ENCODE results near the gene PSMD10.

The PSMD10 gene

DNA sequence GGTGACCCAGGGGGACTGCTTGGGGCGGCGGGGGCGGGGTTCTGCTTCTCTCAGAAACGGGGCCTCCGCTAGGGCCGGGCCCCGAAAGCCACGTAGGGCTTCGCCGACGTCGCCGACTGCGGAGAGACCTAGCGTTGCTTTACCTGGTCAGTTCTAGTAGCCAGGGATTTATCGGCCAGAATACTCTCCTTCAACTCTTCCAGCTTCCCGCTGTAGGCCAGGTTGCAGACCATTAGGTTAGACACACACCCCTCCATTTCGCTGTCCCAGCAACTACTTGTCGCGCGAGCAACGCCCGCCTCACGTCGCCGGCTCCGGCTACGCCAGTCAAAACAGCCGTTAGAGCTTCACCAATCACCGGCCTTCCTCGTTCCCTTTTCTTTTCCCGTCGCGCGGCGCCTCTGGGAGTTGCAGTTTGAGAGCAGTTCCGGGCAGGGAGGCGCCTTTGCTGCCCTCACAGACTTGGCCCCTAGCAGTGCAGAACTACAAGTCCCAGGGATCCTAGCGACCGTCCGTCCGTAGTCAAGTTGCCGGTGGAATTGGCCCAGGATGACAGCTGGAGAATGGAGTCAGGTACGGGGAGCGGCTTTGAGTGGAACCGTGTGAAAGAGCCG, at the start of gene PSMD10, which contains the start of gene ATG4A:
TSS of gene PSMD10 (minus strand) at position 279 of the 614 bp plus-strand sequence. CDS start at position 257, 22 bp downstream.
TSS of gene ATG4A (plus strand) at position 515 of the 614 bp plus-strand sequence. CDS start at position 564, 49 bp downstream.
- DNase-seq (ENCODE audit: low spot score) = peak; percentile 89

DNA sequence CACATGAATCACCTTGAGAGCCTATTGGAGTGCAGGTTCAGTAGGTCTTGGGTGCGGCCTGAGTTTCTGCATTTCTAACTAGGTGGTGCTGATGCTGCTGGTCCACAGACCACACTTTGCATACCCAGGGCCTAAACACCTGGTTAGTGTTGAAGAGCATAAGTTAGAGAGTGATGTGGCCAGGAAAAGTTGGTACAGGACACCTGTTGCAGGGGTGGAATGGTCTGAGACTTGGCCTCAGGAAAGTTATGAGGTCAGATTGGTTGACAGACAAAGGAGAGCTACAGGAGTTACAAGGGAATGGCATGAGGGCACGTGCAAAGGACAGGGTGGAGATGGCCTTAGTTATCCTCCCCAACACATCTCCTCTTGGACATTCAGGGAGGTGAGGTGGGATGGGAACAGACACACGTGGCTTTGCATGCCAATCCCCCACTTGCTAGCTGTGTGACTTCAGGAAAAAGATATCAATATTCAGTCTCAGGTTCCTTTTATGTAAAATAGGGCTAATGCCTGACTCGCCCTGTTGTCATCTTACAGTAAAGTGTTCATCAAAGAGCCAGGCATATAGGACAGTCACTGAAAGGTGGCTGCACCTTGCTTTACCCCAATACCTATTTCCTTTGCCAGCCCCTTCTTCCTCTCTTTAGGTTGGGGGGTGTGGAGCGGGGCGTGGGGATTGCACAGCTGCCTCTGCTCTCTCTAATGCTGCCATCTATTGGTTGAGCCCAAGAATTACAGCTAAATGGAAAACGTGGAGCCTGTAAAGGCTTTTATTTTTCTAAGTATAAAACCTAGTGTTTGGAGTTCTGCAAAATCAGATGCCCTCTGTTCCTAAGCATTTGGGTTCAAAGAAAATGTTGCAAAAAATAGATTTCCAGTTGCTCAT, 47.7 kb upstream of the PSMD10 start:
- DNase-seq (ENCODE audit: low spot score) = no peak

DNA sequence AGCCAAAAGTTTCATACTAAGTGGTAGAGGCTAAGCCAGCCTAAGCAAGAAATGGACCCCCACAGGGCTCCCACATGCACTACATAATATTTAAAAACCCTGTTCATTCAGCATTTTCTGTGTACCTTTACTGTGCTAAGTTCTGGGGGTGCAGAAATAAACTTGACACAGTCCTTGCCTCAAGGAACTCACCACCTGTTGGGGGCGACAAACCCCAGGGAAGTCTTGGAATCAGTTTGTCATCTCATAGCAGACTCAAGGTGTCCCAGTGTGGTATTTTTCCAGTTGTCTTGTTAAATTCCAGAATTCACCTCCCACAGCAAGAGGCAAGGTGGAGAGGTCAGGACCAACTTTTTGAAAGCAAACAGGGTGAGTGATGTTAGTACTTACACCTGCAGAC, 43.4 kb upstream of the PSMD10 start:
- no peak for DNase-seq (ENCODE audit: low spot score)

DNA sequence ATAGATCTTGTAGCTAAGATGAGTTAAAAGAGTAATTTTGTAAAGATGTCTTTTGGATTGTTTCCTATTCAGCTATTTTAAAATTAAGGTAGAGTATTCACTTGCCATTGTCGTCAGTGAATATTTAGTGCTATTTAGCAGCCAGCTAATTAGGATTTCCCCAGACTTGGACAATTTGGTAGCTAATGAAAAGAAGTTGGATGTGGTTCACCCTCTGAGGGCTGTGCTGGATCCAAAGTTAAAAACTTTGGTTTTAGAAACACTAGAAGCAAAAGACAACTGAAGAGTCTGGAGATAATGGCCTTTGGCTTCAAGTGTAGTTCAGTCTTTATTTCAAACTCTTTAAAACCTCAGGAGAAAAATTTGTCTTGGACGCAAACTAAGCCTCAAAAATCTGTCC, 41.5 kb upstream of the PSMD10 start:
- no peak for DNase-seq (ENCODE audit: low spot score)

DNA sequence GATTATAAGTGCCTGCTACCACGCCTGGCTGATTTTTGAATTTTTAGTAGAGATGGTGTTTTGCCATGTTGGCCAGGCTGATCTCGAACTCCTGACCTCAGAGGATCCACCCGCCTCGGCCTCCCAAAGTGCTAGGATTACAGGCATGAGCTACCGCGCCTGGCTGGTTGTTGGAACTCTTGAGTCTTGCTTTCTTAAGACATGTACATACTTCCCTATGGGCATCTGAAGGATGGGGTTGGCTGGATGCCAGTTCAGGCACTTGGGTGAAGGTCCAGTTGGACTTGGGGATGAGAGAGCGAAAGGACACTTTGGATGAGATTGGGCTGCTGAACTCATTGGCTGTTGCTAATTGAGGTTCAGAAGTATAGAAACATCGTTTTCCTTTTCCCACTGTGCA, 40.7 kb upstream of the PSMD10 start:
- no peak for DNase-seq (ENCODE audit: low spot score)

- DNase-seq (ENCODE audit: low spot score) = no peak
These were observed 40.1 kb upstream of the PSMD10 start for GRCh38 chrX:108131471-108131870.

DNA sequence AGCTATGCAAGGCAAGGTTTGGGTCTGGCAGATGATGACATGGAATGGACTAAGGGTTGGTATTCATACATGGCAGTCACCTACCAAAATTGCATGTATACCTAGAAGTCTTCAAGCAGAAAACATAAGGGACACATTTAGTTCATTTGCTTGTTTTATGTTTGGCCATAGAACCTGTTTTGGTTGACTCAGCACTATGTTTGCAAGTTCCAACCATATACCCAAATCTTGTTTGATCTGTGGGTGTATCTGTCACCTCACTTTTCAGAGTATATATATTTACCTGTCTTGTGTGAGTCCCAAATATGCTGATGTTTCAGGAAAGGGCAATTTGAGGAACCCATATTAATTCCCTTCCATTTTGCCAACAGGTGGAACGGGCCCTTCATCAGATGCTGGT, 39.5 kb upstream of the PSMD10 start:
- no peak for DNase-seq (ENCODE audit: low spot score)

GRCh38 chrX:108127152-108127551, 35.8 kb upstream of the PSMD10 start:
- no peak for DNase-seq (ENCODE audit: low spot score)

DNA sequence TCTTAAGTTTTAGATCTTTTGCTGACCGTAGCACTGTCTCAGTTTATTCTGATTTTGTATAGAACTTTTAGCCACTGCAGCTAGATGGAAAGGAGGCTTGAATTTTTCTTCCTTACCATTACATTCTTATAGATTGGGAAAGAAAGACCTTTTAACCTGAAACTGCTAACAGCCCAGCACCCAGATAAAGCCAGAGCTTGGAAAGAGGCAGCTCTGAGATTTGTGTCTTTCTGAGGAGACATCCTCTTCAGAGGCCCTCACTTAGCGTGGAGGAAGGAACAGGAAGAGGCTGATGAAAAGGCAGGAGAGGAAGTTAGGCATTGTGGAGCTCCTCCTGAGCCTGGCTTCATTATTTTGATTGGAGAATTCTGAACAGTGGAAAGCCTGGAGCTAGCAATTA, 35.3 kb upstream of the PSMD10 start:
- no peak for DNase-seq (ENCODE audit: low spot score)

DNA sequence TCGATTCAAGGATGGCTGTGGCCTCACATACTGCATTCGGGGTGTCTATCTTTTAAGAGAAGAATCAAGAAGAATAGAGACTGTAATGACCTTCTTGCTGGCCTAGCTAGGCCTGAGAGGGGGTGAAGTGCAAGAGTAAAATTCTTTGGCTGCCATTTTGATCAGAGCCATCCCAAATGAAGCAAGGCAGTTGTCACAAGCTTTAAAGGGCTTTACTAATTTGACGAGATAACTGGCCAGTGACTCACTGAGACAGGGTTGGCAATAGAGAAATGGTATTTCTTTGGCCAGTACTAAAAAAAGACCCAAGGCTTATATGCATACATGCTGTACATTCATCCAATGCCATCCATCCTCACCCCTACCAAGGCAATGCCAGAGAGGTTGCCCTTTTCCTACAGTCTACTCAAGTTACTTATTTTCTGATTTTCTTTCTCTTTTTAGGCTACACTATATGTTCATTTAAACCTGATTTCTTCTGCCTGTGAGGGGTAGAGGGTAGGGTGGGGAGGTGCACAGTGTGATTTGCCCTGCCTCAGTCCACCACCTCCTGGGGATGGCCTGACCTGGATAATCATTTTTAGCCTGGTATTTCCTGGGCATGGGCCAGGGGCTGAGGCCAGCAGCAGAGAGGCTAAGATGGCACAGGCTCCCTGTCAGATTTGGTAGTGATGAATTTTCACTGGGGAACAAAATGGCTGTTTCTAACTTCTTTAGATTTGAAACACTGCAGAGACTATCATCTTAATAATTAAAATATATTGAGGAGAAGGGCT, 32.4 kb upstream of the PSMD10 start:
- DNase-seq (ENCODE audit: low spot score) = no peak

- no peak for DNase-seq (ENCODE audit: low spot score)
These were observed 31.4 kb upstream of the PSMD10 start for GRCh38 chrX:108122748-108123147.

- DNase-seq (ENCODE audit: low spot score) = no peak
These were observed 29.9 kb upstream of the PSMD10 start for GRCh38 chrX:108121291-108121690.

- DNase-seq (ENCODE audit: low spot score) = no peak
These were observed 26.6 kb upstream of the PSMD10 start for GRCh38 chrX:108117988-108118387.

DNA sequence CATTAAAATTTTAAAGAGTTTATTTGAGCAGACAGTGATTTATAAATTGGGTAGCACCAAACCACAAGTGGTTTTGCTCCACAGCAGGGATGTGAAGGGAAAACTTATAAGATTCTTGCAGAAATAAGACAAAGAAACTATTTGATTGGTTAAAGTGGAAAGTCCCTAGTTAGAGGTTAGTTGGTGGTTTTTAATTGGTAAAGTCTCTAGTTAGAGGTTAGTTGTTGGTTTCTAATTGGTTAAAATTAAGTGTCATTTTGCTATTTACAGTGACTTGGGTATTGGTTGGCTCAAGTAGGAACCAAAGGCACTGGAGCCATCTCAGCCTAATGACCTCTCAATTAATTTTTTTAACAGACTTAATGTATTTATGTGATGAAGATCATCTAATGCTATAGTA, 23.2 kb upstream of the PSMD10 start:
- DNase-seq (ENCODE audit: low spot score) = no peak

DNA sequence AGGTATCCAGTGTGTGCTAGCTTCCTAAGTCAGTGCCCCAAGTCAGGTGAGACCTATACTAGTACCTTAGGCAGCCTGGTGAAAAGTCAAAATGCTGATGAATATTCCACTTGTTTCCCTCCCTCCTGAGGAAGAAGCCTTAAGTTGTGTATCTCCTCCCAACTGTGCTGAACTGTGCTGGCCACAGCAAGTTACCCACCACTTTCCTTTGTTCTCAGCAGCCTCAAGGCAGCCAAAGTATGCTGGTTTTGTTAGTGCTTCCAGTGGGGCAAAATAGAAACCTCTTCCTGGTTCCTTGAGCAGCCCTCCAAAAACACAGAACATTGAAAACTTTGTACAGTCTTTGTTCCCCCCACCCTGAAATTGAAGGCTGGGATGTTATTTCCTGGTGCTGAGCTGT, 14.1 kb upstream of the PSMD10 start:
- no peak for DNase-seq (ENCODE audit: low spot score)

- no peak for DNase-seq (ENCODE audit: low spot score)
These were observed 6.0 kb upstream of the PSMD10 start for GRCh38 chrX:108097380-108097779.

DNA sequence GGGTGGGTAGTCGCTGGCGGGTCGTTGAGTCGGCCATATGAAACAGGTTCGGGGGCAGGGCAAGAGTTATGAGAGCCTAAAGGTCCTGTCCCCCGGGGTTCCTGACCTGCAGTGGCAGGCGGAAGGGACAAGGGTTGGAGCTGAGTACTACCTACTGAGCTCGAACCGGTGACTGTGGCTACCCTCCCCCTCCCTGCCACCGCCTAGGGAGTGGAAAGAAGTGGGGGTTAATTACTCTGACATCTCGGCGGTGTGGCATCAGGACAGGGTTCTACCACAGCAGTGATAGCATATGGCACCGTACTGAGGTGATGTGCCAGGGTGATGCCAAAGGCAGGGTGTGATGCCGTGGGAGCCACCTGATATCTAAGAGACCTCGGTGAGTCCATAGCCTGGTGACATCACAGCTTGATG, 543 bp upstream of the PSMD10 start:
- peak; percentile 5 for DNase-seq (ENCODE audit: low spot score)

GRCh38 chrX:108090491-108091263, 665 bp downstream of the PSMD10 start:
- peak; percentile 13 for DNase-seq (ENCODE audit: low spot score)

DNA sequence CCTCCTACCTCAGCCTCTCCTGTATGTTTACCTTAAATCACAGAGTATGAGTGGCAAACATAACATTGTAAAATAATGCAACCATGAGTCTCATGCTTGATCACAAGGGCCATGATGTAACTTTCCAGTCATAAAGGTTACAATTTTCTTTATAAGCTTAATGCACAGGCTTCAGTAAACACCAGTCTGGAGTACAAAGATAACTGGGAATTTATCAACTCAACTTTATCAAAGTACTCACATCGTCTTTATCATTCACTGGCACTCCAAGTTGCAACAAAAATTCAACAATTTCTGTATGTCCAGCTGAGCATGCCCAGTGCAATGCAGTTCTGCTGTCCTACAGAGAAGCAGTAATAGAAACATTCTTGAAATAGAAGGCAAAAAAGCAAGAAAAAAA, 2.8 kb downstream of the PSMD10 start:
- no peak for DNase-seq (ENCODE audit: low spot score)

GRCh38 chrX:108087792-108088191, 3.5 kb downstream of the PSMD10 start:
- no peak for DNase-seq (ENCODE audit: low spot score)

GRCh38 chrX:108081110-108081509, 10.2 kb downstream of the PSMD10 start:
- no peak for DNase-seq (ENCODE audit: low spot score)

DNA sequence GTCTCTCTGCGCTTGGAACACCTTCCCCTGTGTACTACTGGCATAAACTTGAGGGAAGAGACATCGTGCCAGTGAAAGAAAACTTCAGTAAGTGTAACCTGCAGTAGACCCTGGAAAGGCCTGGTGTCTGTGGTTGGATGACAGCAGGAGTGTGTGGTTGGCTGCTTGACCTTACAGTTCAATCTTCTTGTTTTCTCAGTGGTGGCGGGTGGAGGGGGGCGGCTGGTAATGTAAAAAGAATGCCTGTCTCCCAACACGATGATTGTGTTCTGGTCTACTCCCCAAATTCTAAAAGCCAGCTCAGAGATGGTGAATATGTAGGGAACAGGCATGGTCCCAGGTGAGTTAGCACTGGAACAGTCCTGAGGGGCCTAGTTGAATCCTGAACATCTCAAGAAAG, 18.6 kb downstream of the PSMD10 start:
- DNase-seq (ENCODE audit: low spot score) = no peak
